Activated CD4-positive, alpha-beta T cell treated with anti-CD3 and anti-CD28 coated beads for 1 hour (primary cell): Measurements from ENCODE around the gene SRP9.
"Not testable (repeated sequence)": the region's sequence is repeated elsewhere in the genome, so short reads cannot be mapped to it uniquely, and the experiment has no call there.

Source experiments
- DNase-seq: peaks from one replicate; pipeline ENCODE4 v3.0.0-alpha.2; 2020

SRP9 gene

DNA sequence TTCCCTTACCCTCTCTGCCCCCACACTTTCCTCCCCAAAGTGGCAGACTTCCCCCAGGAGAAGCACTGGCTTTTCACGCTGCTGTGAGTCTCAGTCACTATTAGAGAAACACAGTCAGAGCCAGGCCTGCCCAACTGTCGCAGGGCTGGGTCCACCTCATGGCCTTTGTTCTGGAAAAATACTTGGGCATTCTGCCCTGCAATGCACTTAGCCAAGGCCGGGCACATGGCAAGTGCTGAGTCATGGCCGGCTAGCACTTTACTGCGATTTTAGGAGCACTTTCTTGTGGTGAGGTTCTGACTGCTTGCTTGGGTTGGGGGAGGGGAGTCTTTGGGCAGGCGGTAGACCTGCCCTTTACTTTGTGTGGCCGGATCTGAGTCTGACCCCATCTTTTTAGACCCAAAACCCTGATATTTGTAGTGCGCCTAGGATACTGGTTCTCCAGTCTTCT is 40.0 kb downstream of the SRP9 start:
- no peak for DNase-seq

DNA sequence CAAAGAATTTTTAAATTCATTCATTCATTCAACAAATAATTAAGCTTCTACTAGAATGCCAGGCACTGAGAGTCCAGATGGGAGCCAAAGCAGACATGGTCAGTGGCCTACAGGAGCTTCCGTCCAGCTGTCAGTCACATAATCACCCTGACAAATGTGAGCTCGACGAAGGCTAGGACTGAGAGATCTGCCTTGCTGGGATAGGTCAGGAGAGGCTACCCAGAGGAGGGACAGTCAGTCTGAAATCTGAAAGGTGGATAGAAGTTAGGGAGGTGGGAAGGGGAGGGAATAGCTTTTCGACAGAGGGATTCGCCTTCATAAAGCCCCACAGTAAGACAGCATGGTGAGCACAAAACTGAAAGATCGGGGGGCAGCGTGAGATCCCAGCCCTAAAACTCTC is 40.6 kb downstream of the SRP9 start:
- no peak for DNase-seq

DNA sequence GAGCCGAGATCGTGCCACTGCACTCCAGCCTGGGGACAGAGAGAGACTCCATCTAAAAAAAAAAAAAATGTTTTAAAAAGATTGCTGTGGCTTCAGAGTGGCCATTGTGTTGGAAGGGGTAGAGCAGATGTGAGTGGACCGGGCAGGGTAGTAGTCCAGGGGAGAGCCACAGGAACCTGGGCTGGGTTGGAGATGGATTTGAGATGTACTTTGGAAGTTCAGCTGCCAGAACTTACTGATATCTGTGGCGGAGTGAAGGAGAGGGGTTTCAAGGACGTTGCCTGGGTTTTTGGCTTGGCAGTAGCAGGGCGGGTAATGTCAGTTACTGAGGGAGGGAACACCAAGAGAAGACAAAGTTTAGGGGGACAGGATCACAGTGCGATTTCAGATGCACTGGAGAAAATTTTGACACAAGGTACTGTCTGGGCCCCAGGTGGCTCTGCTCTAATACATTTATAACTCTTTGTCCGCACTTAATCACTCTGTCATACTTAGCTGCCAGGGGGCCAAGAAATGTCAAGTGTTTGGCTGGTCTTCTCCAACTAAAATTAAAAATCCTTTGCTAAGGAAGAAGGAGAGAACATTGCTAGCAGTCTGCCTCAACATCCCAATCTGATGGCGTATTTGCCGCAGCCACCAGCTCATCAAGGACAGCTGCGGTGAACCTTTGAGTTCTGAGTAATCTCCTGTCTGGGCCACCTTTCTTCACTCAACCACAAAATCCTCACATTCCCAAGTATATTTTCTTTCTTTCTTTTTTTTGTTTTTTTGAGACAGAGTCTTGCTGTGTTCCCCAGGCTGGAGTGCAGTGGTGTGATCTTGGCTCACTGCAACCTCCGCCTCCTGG is 41.9 kb downstream of the SRP9 start:
- DNase-seq, result no peak

DNA sequence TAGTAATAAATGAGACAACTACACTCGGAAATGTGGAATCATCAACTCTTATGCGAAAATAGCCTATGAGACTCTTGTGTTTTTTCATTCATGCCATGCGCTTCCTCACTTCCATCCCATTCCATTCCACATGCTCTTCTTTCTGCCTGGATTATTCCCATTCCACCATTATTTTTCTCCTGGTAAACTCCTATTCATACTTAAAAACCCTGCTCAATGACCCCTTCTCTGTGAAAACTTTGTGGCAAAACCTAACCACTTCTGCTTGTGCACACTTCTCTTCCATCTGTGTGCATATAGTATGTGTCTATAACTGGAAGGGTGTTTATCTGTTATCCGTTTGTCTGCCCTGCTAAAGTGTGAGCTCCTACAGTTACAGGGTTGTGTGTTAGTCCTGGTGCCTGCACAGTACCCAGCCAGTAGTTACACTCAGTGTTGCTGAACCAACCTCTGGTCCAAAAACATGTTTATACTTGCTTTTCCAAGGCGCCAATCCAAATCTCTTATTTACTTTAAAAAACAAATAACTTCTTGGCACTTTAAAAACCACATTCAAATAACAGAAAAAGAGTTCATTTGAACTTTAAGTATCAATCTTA is 43.0 kb downstream of the SRP9 start:
- no peak for DNase-seq

DNA sequence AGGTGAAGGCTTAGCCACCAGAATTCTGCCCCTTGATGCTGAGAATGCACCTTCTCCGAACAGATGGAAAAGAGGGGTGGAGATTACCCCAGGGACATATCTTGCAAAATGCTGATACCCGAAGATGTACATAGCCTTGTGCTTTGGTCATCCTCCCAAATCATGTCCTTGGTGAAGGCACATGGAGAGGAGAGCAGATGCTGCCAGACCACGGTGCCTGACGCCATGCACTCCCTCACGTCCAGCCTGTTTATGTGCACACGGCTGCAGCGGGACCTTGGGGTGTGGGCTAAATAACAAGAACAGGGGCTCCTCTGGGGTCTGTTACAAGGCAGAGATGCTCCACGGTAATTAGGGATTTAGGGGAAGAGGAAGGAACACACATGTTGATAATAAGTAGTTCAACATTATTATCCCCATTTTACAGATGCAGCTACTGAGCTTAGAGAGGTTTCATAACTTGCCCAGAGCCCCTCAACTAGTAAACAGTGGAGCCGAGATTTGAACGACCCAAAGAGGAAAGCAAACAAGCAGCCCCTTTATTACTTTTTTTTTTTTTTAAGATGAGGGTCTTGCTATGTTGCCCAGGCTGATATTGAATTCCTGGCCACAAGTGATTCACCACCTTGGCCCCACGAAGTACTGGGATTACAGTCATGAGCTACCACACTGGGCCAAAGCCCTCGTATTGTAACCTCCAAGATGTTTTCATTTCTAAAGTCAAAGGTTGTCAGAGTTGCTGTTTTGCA is 45.2 kb downstream of the SRP9 start:
- DNase-seq, result no peak

DNA sequence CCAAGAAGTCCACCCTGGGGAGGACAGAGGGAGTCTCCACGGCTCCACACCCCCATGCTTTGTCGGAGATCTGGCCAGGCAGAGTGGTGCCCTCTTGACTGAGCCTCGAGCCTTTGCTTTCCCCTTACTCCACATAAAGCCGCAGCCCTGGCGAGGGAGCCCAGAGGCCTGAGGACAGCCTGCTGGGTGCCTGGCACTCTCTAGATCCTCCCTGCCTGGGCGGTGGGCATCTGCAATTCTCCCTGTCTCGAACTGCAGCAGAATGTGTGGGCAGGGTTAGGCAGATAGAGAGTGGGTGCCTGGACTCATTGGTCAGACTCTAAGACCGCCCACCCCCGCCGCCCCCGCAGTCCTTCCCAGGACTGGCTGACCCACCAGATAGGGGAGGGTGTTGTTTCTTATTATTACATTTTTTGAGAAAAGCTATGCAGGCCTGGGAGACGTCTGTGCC is 46.2 kb downstream of the SRP9 start:
- DNase-seq, result no peak

DNA sequence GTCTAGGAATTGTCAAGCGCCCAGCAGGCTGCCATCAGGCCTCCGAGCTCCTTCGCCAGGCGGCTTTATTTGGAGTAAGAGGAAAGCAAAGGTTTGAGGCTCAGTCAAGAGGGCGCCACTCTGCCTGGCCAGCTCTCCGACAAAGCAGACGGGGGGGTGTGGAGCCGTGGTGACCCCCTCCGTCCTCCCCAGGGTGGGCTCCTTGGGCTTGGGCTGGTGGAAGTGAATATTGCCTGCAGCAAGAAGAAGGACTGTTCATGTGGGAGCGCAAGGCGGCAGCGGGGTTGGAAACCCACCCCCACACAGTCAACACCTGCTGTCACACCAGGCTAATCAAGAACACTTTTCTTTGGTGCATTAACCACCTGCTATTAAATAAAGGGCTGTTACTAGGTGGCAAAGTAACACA is 46.9 kb downstream of the SRP9 start:
- no peak for DNase-seq

DNA sequence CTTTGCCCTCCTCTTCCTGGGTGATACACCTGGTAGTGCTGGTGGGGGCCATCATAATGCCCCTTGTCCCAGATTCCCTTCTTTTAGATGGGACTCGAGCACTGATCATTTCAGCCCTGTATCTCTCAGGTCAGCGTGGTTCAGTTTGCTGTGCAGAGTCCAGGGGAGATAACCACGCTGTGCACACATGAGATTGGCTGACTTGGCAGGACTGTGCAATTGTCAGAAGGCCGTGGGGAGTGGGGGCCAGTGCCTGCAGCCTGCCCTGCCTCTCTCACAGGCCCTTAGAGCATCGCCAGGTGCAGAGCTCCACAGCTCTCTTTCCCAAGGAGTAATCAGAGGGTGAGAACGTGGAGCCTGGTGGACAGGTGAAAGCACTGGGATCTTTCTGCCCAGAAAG is 47.5 kb downstream of the SRP9 start:
- DNase-seq, result no peak

DNA sequence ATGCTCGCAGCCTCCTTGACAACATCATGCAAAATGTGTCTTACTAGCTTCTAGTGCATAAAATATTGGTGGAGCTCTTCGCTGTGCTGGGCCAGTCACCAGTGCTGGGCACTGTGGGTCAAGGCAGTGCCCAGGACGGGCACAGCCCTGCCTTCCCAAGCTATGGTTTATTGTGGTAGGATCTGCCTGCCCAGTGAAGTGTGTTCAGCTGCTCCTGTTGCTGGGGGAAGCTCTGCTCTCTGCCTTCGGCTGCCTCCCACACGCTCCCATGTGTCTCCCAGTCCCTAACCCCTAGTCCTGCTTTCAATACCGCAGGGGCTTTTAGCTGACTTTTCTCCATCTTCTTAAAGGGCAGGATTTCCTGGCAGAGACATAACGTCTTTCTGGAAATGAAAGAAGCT is 48.0 kb downstream of the SRP9 start:
- DNase-seq, result no peak

DNA sequence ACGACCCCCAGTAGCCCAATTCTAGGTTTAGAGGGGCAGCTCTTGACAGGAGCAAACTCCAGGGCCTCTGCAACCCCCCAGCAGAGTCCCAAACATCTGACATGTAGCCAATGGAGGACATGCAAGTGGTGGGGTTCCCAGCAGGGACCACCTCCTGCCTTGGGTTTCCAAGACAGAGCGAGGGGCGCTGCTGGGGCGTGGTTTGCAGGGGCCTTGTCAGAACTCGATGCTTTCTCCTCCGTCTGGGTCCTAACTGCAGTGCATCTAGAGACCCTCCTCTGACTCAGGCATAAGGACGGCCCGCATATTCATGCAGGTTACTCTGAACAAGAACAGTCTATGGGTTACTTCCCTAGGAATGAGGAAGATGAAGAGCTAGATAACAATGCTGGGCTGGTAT is 49.5 kb downstream of the SRP9 start:
- DNase-seq, result no peak

DNA sequence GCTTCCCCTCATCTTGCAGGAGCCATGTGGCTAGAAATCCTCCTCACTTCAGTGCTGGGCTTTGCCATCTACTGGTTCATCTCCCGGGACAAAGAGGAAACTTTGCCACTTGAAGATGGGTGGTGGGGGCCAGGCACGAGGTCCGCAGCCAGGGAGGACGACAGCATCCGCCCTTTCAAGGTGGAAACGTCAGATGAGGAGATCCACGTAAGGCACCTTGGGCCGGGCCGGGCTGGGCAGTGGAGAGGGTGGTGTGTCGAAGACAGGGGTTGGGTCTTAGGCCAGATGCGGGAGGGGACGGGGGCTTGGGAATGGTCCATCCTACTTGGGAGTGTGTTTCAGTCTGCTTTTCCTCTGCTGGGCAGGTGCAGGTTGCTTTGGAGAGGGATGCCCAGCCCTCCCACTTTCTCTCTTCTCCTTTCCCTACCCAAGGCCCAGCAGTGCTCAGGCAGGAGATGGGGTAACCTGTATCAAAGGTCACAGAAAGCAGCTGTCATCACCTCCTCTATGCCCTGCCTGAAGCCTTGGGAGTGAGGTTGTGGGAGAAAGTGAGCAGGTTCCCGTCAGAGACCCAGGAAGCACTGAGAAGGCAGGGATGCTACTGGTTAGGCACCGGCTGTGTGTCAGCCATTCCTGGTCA is 51.2 kb downstream of the SRP9 start:
- DNase-seq, result no peak

DNA sequence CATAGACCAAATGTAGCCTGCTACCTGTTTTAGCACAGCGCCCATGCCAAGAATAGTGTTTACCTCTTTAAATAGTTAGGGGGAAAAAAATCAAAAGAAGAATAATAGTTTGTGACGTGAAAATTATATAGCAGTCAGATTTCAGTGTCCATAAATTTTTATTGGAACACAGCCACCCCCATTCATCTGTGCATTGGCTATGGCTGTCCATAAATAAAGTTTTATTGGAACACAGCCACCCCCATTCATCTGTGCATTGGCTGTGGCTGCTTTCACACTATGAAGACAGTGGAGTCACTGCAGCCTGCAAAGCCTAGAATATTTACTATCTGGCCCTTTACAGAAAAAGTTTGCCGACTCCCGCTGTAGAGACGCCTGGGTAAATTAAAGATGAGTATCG is 53.2 kb downstream of the SRP9 start:
- no peak for DNase-seq

DNA sequence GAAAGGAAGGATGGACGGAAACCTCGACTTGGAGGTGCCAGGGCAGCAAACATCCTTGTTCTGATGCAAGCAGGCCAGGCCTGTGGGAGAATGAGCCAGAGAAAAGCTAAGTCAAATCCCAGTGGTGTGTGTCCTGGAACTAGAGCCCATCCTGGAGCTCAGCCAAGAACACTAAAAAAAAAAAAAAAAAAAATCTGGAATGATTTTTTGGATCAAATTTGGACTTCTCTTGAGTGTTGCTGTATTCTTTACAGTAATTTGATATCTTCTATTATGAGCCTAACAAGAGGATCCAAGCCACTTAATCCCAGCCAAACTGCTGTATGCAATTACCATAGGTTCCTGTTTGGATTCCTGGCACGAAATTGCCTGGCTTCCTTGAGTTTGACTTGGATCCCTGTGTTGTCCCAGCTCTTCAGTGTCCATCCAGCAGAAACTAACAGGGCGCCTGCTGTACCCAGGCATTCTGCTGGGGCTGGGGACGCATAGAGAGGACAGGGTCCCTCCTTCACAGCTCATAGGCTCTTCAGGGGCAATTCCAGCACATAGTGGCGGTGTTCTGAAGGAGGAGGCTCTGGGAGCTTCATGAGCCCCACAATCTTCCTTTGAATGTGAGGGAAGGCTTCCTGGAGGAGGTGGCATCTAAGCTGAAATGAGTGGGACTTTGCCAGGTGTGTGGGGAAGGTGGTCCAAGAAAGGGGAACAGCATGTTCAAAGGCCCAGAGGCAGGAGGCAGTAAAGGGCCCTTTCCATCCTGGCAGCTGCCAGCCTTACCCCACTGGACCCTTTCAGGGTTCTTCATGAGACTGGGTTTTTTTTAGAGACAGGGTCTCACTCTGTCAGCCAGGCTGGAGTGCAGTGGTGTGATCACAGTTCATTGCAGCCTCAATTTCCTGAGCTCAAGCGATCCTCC is 57.0 kb downstream of the SRP9 start:
- DNase-seq, result no peak

DNA sequence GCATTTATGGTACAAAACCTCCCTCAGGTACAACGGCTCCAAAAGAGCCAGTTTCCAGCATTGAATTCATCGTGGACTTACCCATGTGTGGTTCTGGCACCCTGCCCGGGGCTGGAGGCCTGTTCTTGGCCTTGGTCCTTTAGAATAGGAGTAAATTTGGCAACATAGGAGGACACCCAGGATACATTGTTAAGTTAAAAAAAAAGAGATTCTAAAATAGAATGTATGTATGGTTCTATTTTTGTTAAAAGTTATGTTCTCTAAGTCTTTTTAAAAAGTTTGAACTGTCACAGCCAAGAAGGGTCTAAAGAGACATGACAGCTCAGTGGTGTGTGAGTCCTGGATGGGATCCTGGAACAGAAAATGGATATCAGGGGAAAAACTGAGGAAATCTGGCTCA is 58.2 kb downstream of the SRP9 start:
- DNase-seq, result no peak

DNA sequence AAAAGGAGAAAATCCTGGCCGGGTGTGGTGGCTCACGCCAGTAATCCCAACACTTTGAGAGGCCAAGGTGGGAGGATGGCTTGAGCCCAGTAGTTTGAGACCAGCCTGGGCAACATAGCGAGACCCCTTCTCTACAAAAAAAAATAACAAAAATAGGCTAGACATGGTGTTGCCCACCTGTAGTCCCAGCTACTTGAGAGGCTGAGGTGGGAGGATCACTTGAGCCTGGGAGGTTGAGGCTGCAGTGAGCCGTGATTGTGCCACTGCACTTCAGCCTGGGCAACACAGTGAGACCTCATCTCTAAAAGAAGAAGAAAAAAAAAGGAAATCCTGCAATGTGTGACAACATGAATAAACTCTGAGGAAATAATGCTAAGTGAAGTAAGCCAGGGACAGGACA is 58.7 kb downstream of the SRP9 start:
- DNase-seq, result not testable (repeated sequence)

DNA sequence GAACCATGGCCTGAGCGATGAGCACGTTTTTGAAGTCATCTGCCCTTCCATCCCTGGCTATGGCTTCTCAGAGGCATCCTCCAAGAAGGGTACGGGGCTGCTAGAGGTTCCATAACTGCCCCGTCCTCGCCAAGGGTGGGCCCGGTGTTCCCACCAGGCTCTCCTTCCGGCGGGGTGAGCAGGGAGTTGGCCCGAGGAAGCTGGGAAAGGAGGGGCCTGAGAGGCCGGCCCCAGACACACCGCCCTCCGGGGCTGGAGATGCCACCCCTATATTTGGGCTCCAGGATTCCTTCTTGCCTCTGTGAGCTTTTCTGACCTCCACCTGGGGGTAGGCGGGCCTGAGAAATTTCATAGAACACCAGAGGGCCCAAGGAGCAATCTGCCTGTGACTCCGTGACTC is 61.2 kb downstream of the SRP9 start:
- no peak for DNase-seq
